Liver (tissue), 3 donors: ENCODE measurements around the gene DYNC1I2.

ENCODE experiments used
- EGR1 ChIP-seq, 2 donors: IDR thresholded peaks; 2 replicates each; pipeline ENCODE4 v1.6.1; 2016 to 2018; ENCODE audit warnings: antibody characterized with exemption in 2 of 2, low read depth in 2 of 2
- FOXA2 ChIP-seq: IDR thresholded peaks from 2 replicates; pipeline ENCODE4 v1.6.1; 2016; ENCODE audit warnings: antibody characterized with exemption
- GABPA ChIP-seq, 2 donors: IDR thresholded peaks in 1 of 2; conservative IDR thresholded peaks in 1 of 2; 2 replicates each; pipeline ENCODE4 v1.6.1; 2016; ENCODE audit warnings: antibody characterized with exemption in 2 of 2, mild to moderate bottlenecking in 1 of 2, moderate library complexity in 1 of 2
- JUND ChIP-seq, 2 donors: IDR thresholded peaks; 2 replicates each; pipeline ENCODE4 v1.6.1; 2016; ENCODE audit warnings: antibody characterized with exemption in 2 of 2
- RAD21 ChIP-seq, 2 donors: IDR thresholded peaks; 2 replicates each; pipeline ENCODE4 v1.6.1; 2016; ENCODE audit warnings: antibody characterized with exemption in 2 of 2, mild to moderate bottlenecking in 2 of 2
- RXRA ChIP-seq, 2 donors: IDR thresholded peaks; 2 replicates each; pipeline ENCODE4 v1.6.1; 2017 to 2018; ENCODE audit warnings: antibody characterized with exemption in 2 of 2, mild to moderate bottlenecking in 1 of 2
- SP1 ChIP-seq: IDR thresholded peaks from 2 replicates; pipeline ENCODE4 v1.6.1; 2018; ENCODE audit warnings: antibody characterized with exemption, mild to moderate bottlenecking
- TAF1 ChIP-seq: conservative IDR thresholded peaks from 2 replicates; pipeline ENCODE4 v1.6.1; 2016; ENCODE audit warnings: antibody characterized with exemption, mild to moderate bottlenecking
- YY1 ChIP-seq: IDR thresholded peaks from 2 replicates; pipeline ENCODE4 v1.6.1; 2016; ENCODE audit warnings: antibody characterized with exemption, mild to moderate bottlenecking
- TF ChIP-seq, protein P1 (sequence below): fragments of 150-350 bp; IDR thresholded peaks from 2 replicates; pipeline ENCODE4 v1.5.1; 2017; ENCODE audit warnings: improper control_type of control experiment, low read depth, low read length; ENCODE audit not compliant: missing input control
- TF ChIP-seq, protein P2 (sequence below): IDR thresholded peaks from 2 replicates; pipeline ENCODE4 v1.6.1; 2016; ENCODE audit warnings: antibody characterized with exemption
- TF ChIP-seq, protein P3 (sequence below): IDR thresholded peaks from 2 replicates; pipeline ENCODE4 v1.6.1; 2016; ENCODE audit warnings: antibody characterized with exemption, mild to moderate bottlenecking
- TF ChIP-seq, protein P4 (sequence below): IDR thresholded peaks from 2 replicates; pipeline ENCODE4 v1.6.1; 2016; ENCODE audit warnings: antibody characterized with exemption
- donor health status: healthy.
- donor health status: healthy.

DNA sequence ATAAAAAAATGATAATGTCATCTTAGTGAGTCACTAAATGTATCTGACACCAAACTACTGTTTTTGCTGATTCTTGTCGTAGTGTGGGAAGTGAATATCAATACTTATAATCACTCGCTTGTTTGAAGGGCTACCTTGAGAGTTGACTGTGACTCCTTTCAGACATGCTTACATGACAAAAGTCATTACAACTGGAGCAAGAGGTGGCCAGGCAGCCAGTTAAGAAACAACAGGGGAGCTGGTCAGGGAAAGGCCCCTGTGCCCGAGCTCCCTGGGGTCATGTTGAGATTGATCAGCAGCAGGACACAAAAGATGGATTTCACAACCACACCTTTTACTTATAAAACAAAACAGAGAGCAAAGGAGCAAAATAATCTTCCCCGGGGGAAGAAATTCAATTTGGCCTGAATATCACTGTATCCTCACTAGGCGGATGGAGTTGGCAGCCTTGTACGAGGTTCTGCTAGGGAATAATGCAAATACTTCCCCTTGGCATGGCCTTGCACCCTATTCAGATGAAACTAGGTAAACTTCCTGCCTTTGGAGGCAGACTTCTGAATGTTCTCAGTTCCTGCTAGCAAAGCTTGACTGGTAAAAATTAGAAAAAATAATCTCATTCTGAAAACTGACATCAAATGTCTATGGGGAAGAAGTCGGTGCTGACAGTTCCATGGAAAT is 101.2 kb downstream of the DYNC1I2 start:
- TF ChIP-seq FOXA2: no peak
- TF ChIP-seq, protein P1, sequence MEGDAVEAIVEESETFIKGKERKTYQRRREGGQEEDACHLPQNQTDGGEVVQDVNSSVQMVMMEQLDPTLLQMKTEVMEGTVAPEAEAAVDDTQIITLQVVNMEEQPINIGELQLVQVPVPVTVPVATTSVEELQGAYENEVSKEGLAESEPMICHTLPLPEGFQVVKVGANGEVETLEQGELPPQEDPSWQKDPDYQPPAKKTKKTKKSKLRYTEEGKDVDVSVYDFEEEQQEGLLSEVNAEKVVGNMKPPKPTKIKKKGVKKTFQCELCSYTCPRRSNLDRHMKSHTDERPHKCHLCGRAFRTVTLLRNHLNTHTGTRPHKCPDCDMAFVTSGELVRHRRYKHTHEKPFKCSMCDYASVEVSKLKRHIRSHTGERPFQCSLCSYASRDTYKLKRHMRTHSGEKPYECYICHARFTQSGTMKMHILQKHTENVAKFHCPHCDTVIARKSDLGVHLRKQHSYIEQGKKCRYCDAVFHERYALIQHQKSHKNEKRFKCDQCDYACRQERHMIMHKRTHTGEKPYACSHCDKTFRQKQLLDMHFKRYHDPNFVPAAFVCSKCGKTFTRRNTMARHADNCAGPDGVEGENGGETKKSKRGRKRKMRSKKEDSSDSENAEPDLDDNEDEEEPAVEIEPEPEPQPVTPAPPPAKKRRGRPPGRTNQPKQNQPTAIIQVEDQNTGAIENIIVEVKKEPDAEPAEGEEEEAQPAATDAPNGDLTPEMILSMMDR: no peak
- TF ChIP-seq, protein P2, sequence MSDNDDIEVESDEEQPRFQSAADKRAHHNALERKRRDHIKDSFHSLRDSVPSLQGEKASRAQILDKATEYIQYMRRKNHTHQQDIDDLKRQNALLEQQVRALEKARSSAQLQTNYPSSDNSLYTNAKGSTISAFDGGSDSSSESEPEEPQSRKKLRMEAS: no peak
- TF ChIP-seq RAD21 (IDR thresholded peaks at IDR 0.05): no peak
- TF ChIP-seq SP1: no peak
- no peak for TF ChIP-seq TAF1
- TF ChIP-seq, protein P3, sequence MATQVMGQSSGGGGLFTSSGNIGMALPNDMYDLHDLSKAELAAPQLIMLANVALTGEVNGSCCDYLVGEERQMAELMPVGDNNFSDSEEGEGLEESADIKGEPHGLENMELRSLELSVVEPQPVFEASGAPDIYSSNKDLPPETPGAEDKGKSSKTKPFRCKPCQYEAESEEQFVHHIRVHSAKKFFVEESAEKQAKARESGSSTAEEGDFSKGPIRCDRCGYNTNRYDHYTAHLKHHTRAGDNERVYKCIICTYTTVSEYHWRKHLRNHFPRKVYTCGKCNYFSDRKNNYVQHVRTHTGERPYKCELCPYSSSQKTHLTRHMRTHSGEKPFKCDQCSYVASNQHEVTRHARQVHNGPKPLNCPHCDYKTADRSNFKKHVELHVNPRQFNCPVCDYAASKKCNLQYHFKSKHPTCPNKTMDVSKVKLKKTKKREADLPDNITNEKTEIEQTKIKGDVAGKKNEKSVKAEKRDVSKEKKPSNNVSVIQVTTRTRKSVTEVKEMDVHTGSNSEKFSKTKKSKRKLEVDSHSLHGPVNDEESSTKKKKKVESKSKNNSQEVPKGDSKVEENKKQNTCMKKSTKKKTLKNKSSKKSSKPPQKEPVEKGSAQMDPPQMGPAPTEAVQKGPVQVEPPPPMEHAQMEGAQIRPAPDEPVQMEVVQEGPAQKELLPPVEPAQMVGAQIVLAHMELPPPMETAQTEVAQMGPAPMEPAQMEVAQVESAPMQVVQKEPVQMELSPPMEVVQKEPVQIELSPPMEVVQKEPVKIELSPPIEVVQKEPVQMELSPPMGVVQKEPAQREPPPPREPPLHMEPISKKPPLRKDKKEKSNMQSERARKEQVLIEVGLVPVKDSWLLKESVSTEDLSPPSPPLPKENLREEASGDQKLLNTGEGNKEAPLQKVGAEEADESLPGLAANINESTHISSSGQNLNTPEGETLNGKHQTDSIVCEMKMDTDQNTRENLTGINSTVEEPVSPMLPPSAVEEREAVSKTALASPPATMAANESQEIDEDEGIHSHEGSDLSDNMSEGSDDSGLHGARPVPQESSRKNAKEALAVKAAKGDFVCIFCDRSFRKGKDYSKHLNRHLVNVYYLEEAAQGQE: no peak
- no peak for TF ChIP-seq RXRA (IDR thresholded peaks at IDR 0.05)
- TF ChIP-seq, protein P4, sequence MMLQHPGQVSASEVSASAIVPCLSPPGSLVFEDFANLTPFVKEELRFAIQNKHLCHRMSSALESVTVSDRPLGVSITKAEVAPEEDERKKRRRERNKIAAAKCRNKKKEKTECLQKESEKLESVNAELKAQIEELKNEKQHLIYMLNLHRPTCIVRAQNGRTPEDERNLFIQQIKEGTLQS: no peak
- no peak for TF ChIP-seq JUND (IDR thresholded peaks at IDR 0.05)
- TF ChIP-seq GABPA (IDR thresholded peaks at IDR 0.05 in 1 of 2, conservative IDR thresholded peaks at IDR 0.05 in 1 of 2): no peak
- TF ChIP-seq YY1: no peak
- TF ChIP-seq EGR1 (IDR thresholded peaks at IDR 0.05; ENCODE audit: low read depth in 2 of 2): no peak
